ENCODE results near the gene NAPSA.

GRCh38 chr19:50326101-50326664, 39.3 kb downstream of the NAPSA start:
- no peak for TF ChIP-seq CTCF (IDR thresholded peaks at IDR 0.05)
- no peak for TF ChIP-seq POLR2A (IDR thresholded peaks at IDR 0.05)

Data from Peyer's patch (tissue), 4 donors.